Measurements from ENCODE around the gene TMEM183A.

TMEM183A gene

GRCh38 chr1:203025686-203026030 is 18.5 kb downstream of the TMEM183A start:
- no peak for TF ChIP-seq CTCF (IDR thresholded peaks at IDR 0.05; ENCODE audit: low read depth, low read length, missing control alignments)
- DNase-seq (ENCODE audit: low read depth): no peak
- no peak overlapping the region for H3K4me3 ChIP-seq (ENCODE audit: low read depth, low read length)

DNA sequence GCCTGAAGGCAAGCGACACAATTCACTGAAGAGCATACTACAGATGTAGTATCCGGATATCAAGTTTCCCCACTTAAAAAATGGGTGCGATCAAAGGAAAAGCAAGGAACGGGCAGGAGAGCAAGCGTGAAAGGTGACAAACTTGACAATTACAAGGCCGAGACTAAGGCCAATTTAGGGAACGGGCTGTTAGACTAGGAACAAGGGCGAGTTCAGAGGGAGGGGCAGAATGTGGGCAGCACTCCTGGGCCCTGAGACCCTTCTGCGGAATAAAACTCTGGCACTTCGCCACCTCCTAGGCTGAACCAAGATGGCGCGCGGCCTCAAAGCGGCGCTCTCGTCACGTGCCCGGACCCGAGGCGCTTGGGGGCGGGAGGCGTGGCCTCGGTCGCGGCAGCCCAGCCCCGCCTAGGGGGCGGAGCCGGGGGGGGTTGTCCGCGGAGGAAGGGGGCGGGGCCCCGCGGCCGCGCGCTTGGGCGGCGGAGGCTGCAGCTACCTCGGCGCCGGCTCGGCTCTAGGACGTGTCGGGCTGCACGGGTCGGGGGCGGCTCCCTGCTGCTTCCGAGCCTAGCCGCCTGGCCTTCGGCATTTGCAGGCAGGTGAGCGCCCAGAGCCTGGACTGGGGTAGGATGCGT is 19.0 kb downstream of the TMEM183A start, which contains the start of gene PPFIA4:
Gene PPFIA4 (plus strand): TSS at position 461 of the 635 bp plus-strand sequence. CDS start 12,518 bp downstream, outside the sequence.
- H3K4me3 ChIP-seq (ENCODE audit: low read depth, low read length): peak within 1 kb of the TSS; percentile 71
- no peak for TF ChIP-seq CTCF (IDR thresholded peaks at IDR 0.05; ENCODE audit: low read depth, low read length, missing control alignments)
- DNase-seq (ENCODE audit: low read depth): peak; percentile 41

GRCh38 chr1:203026666-203027663 is 19.8 kb downstream of the TMEM183A start:
- DNase-seq (ENCODE audit: low read depth): no peak

GRCh38 chr1:203028067-203028783 is 21.1 kb downstream of the TMEM183A start:
- H3K4me3 ChIP-seq (ENCODE audit: low read depth, low read length): no peak overlapping the region
- no peak for DNase-seq (ENCODE audit: low read depth)
- no peak for TF ChIP-seq CTCF (IDR thresholded peaks at IDR 0.05; ENCODE audit: low read depth, low read length, missing control alignments)

More at GRCh38 chr1:203026666-203027663, 19.8 kb downstream of the TMEM183A start:
- TF ChIP-seq CTCF (IDR thresholded peaks at IDR 0.05; ENCODE audit: low read depth, low read length, missing control alignments): no peak
- H3K4me3 ChIP-seq (ENCODE audit: low read depth, low read length): peak overlapping the region; percentile 71

GRCh38 chr1:203028784-203029553 is 21.8 kb downstream of the TMEM183A start:
- no peak for DNase-seq (ENCODE audit: low read depth)
- no peak for TF ChIP-seq CTCF (IDR thresholded peaks at IDR 0.05; ENCODE audit: low read depth, low read length, missing control alignments)
- H3K4me3 ChIP-seq (ENCODE audit: low read depth, low read length): no peak overlapping the region

DNA sequence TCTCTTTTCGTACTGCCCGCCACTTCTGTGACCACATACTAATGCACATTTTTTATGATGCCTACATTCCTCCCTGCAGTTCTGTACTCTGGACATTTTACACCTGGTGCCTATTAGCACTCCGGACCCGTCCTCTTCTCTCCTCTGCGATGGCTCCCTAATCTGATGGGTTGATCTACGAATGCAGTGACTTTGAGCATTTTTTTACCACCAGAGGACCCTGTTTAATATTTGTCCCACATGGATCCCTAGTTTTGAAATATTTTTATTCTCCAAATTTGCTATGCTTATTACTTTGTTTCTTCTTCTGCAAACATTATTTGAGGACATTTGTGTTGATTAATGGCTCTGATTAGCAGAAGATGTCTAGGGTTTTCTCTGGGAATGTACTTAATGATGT is 24.3 kb downstream of the TMEM183A start:
- H3K4me3 ChIP-seq (ENCODE audit: low read depth, low read length): no peak overlapping the region
- peak; percentile 46 for TF ChIP-seq CTCF (IDR thresholded peaks at IDR 0.05; ENCODE audit: low read depth, low read length, missing control alignments)
- DNase-seq (ENCODE audit: low read depth): no peak
